Gastrocnemius medialis (tissue), 4 donors: ENCODE data around the gene ACBD6.

ENCODE experiments used
- CTCF ChIP-seq, 5 experiments: fragments of 450-650 bp in 3 of 5; fragments of 200-600 bp in 2 of 5; sonication (generic) in 2 of 5; IDR thresholded peaks in 4 of 5; conservative IDR thresholded peaks in 1 of 5; 1 replicate in 4 of 5; 2 replicates in 1 of 5; pipeline ENCODE4 v1.5.1; 2016 to 2019; ENCODE audit warnings: antibody characterized with exemption in 5 of 5, mild to moderate bottlenecking in 3 of 5, moderate library complexity in 3 of 5
- POLR2A ChIP-seq, 2 donors: fragments of 450-650 bp; IDR thresholded peaks; one replicate each; pipeline ENCODE4 v1.6.1; 2017; ENCODE audit warnings: antibody characterized with exemption in 2 of 2, mild to moderate bottlenecking in 2 of 2, moderate library complexity in 2 of 2

- no peak for TF ChIP-seq CTCF (IDR thresholded peaks at IDR 0.05 in 4 of 5, conservative IDR thresholded peaks at IDR 0.05 in 1 of 5)
- no peak for TF ChIP-seq POLR2A (IDR thresholded peaks at IDR 0.05)
Observed at GRCh38 chr1:180311011-180311730, 191.2 kb downstream of the ACBD6 start.
